ENCODE data around the gene PTPN7. TPM values are rescaled to one million over a fixed set of nuclear protein-coding genes. Genes with fewer than 3 reads are reported as not detected.
"Not testable (repeated sequence)": the region's sequence is repeated elsewhere in the genome, so short reads cannot be mapped to it uniquely, and the experiment has no call there.

PTPN7 gene
- total RNA-seq, 1 experiment from 2014 or later: not detected

- Mint-ChIP-seq H3K27me3 (ENCODE audit: insufficient read depth, unreplicated experiment) (no peaks in the 10 kb centered on the region), H3K4me3 (ENCODE audit: unreplicated experiment) (no peak overlapping the region), H3K9me3 (ENCODE audit: unreplicated experiment) (no peaks in the 10 kb centered on the region), H3K27ac (ENCODE audit: low read depth, unreplicated experiment) (no peak overlapping the region), H3K4me1 (ENCODE audit: insufficient read depth, unreplicated experiment) (peaks cover 2% of the 10 kb centered on the region), H3K36me3 (ENCODE audit: insufficient read depth, unreplicated experiment) (no peaks in the 10 kb centered on the region)
- intact Hi-C loops (cut with micrococcal nuclease): no loop called here
- no peak for DNase-seq (ENCODE audit: unreplicated experiment)
- no peak for TF ChIP-seq CTCF (IDR thresholded peaks at IDR 0.05; ENCODE audit: unreplicated experiment)
- no TSS peak for BruUV-seq (replicated peaks)
- ChIA-PET CTCF (interaction anchor here (0.8 to 0.9 kb wide), 2 partner anchors 140 to 169 kb away, joined by 3 read pairs; no protein-coding TSS in a partner anchor), POLR2A (no interaction called here)
Observed at GRCh38 chr1:202149566-202149965, 10.8 kb downstream of the PTPN7 start.

GRCh38 chr1:202148391-202148790 is 12.0 kb downstream of the PTPN7 start:
- intact Hi-C loops (cut with micrococcal nuclease): no loop called here
- POLR2A ChIA-PET: interaction anchor here (0.6 kb wide), 1 partner anchor 16 kb away, joined by 4 read pairs; no protein-coding TSS in a partner anchor
- no peak for DNase-seq (ENCODE audit: unreplicated experiment)
- no TSS peak for BruUV-seq (replicated peaks)
- Mint-ChIP-seq H3K4me3 (ENCODE audit: unreplicated experiment) (no peak overlapping the region), H3K27ac (ENCODE audit: low read depth, unreplicated experiment) (no peak overlapping the region), H3K4me1 (ENCODE audit: insufficient read depth, unreplicated experiment) (peaks cover 4% of the 10 kb centered on the region), H3K27me3 (ENCODE audit: insufficient read depth, unreplicated experiment) (no peaks in the 10 kb centered on the region), H3K9me3 (ENCODE audit: unreplicated experiment) (no peaks in the 10 kb centered on the region), H3K36me3 (ENCODE audit: insufficient read depth, unreplicated experiment) (no peaks in the 10 kb centered on the region)
- TF ChIP-seq CTCF (IDR thresholded peaks at IDR 0.05; ENCODE audit: unreplicated experiment): no peak
- CTCF ChIA-PET: interaction anchor here (0.9 to 4.1 kb wide), 3 partner anchors 13 to 167 kb away, joined by 3 to 40 read pairs (median 8); no protein-coding TSS in a partner anchor

GRCh38 chr1:202146993-202147392 is 13.4 kb downstream of the PTPN7 start:
- no peaks in the 10 kb centered on the region for H3K36me3 Mint-ChIP-seq (ENCODE audit: insufficient read depth, unreplicated experiment)
- no peak overlapping the region for H3K27ac Mint-ChIP-seq (ENCODE audit: low read depth, unreplicated experiment)
- H3K4me1 Mint-ChIP-seq (ENCODE audit: insufficient read depth, unreplicated experiment): peaks cover 12% of the 10 kb centered on the region
- no TSS peak for BruUV-seq (replicated peaks)
- no peak for TF ChIP-seq CTCF (IDR thresholded peaks at IDR 0.05; ENCODE audit: unreplicated experiment)
- no peaks in the 10 kb centered on the region for H3K27me3 Mint-ChIP-seq (ENCODE audit: insufficient read depth, unreplicated experiment)
- POLR2A ChIA-PET: no interaction called here
- intact Hi-C loops (cut with micrococcal nuclease): no loop called here
- H3K4me3 Mint-ChIP-seq (ENCODE audit: unreplicated experiment): no peak overlapping the region
- CTCF ChIA-PET: interaction anchor here (1.1 to 4.1 kb wide), 6 partner anchors 9 to 147 kb away, joined by 3 to 40 read pairs (median 7); no protein-coding TSS in a partner anchor
- H3K9me3 Mint-ChIP-seq (ENCODE audit: unreplicated experiment): no peaks in the 10 kb centered on the region
- DNase-seq (ENCODE audit: unreplicated experiment): no peak

GRCh38 chr1:202146279-202146678 is 14.1 kb downstream of the PTPN7 start:
- Mint-ChIP-seq H3K27me3 (ENCODE audit: insufficient read depth, unreplicated experiment) (no peaks in the 10 kb centered on the region), H3K4me1 (ENCODE audit: insufficient read depth, unreplicated experiment) (peaks cover 12% of the 10 kb centered on the region), H3K27ac (ENCODE audit: low read depth, unreplicated experiment) (no peak overlapping the region), H3K4me3 (ENCODE audit: unreplicated experiment) (no peak overlapping the region), H3K9me3 (ENCODE audit: unreplicated experiment) (no peaks in the 10 kb centered on the region), H3K36me3 (ENCODE audit: insufficient read depth, unreplicated experiment) (peaks cover 2% of the 10 kb centered on the region)
- DNase-seq (ENCODE audit: unreplicated experiment): no peak
- intact Hi-C loops (cut with micrococcal nuclease): no loop called here
- BruUV-seq (replicated peaks): no TSS peak
- ChIA-PET CTCF (interaction anchor here (0.5 to 4.1 kb wide), 12 partner anchors 8 to 180 kb away, joined by 3 to 40 read pairs (median 4); partner anchors contain the start of gene ELF3), POLR2A (no interaction called here)
- TF ChIP-seq CTCF (IDR thresholded peaks at IDR 0.05; ENCODE audit: unreplicated experiment): no peak

GRCh38 chr1:202145744-202146140 is 14.7 kb downstream of the PTPN7 start:
- H3K36me3 Mint-ChIP-seq (ENCODE audit: insufficient read depth, unreplicated experiment); POLR2A ChIA-PET; H3K27me3 Mint-ChIP-seq (ENCODE audit: insufficient read depth, unreplicated experiment); BruUV-seq (replicated peaks); intact Hi-C loops (cut with micrococcal nuclease); DNase-seq (ENCODE audit: unreplicated experiment); H3K27ac Mint-ChIP-seq (ENCODE audit: low read depth, unreplicated experiment); H3K9me3 Mint-ChIP-seq (ENCODE audit: unreplicated experiment): not testable (repeated sequence)
- CTCF ChIA-PET: interaction anchor here (0.5 to 4.1 kb wide), 11 partner anchors 9 to 327 kb away, joined by 3 to 40 read pairs (median 3); partner anchors contain the start of gene ELF3
- Mint-ChIP-seq H3K4me1 (ENCODE audit: insufficient read depth, unreplicated experiment) (peaks cover 12% of the 10 kb centered on the region), H3K4me3 (ENCODE audit: unreplicated experiment) (peak overlapping the region; percentile 86)

Data from MCF 10A (cell line).